ENCODE measurements around the gene CPEB1.
"Not testable (repeated sequence)": the region's sequence is repeated elsewhere in the genome, so short reads cannot be mapped to it uniquely, and the experiment has no call there.

CPEB1 gene

DNA sequence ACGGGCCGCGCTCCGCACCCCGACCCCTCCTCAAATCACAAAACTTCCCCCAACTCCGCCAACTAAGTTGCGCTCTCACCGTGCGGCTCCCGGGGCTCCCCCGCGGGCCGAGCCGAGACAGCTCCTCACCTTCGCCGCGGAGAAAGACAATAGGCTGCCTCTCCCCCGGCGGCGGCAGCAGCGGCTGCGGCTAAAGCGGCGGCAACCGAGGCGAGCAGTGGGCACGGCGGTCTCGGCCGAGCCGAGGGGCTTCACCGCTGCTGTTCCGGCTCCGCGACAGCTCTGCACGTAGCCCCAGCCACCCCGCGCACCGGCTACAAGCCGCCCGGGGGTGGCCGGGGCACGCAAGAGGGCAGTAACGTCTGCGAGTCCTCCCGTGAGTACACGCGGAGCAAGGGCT, 133.6 kb downstream of the CPEB1 start:
- not testable (repeated sequence) for DNase-seq (ENCODE audit: low read depth)

DNA sequence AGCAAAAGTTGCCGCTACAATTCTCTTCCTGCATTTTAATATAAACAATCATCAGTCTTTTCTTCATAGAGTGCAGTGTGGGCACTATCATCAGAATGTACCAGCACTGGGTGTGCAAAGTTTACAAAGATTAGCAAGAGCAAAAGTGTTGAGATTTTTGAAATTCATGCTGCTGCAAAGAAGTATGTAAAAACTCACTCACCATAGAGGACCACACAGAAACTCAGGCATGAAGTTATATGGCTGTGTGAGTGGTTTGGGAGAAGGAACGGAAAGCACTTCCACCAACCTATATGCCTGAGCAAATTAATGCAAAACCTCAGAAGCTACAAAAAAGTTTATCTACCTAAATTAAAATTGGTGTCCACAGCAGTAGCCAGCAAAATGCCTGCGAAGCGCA, 139.5 kb downstream of the CPEB1 start:
- DNase-seq (ENCODE audit: low read depth), result not testable (repeated sequence)

DNA sequence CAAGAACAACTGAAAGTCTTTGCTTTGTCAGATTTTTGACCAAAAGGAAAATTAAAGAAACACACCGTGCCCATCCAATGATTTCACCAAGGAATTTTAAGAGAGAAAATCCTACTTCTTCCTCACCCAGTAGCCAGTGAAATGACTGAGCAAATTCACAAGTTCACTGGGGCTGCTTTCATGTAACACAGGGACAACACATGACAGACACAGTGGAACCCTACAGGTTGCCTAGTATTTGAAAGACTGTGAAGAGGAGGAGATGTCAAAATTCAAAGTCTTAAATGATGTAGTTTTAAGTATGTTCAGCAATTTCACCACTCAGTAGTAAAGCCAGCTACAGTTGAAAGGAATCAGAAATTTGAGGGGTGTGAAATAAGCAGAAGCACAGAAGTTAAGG, 140.1 kb downstream of the CPEB1 start:
- DNase-seq (ENCODE audit: low read depth), result not testable (repeated sequence)

DNA sequence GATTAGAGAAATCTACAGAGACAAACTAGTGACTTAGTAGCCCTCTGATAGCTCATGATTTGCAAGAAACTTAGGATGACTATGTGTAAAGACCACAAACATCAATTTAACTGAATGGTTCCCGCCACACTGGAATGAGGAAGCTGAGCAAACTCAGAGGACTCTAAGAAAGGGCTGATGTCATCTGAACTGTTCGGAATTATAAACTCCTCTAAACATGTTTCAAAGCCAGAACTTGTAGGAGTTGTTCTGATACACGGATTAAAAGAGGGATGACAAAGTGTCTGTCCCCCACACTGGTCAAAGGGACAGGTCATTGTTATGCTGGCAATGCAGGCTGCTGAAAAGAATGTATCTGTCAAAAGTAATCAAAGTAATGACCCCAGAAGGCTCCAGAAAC, 141.3 kb downstream of the CPEB1 start:
- not testable (repeated sequence) for DNase-seq (ENCODE audit: low read depth)

DNA sequence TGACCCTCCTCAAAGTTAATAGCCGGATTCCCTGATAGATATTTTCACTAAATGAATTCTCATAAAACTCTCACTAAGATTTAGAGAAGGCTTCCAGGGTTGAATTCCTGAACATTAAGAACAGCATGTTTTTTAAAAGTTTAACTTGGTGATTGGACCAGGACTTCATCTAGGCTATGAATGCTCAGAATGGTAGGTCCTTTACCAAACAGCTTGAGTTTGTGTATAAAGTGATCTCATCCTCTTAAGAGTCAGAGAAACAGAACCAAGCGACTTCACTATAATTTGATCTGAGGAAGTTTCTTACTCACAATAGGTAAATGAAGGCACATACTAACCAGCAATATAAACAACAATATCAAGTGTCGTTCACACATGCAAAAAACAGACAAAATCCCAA, 143.1 kb downstream of the CPEB1 start:
- DNase-seq (ENCODE audit: low read depth), result not testable (repeated sequence)

DNA sequence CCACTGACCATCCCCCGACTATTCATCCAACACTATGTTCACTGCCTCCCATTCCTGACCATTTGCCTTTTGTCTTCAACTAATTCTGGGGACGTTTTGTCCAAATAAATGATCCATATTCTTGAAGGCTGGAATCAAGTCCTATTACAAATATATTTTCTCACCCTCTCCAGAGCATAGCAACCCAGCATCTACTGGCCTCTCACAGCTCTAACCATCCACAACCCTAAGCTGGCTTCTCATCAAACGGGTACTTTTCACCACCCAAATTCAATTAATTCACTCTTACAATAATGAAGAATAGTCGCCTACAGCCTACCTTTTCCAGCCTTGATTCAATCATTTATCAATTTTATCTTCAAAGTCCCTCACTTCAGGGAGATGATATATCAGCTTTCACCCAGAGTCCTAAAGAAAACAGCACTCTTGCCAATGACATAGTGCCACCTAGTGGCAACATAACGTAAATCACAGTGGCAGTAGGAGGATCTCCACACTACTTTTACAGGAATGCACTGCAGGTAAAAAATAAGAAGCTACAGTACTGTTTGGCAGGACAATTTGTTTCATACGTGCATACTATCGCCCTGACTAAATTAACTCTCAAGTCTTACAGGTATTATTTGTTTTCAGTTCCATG, 144.3 kb downstream of the CPEB1 start:
- not testable (repeated sequence) for DNase-seq (ENCODE audit: low read depth)

DNA sequence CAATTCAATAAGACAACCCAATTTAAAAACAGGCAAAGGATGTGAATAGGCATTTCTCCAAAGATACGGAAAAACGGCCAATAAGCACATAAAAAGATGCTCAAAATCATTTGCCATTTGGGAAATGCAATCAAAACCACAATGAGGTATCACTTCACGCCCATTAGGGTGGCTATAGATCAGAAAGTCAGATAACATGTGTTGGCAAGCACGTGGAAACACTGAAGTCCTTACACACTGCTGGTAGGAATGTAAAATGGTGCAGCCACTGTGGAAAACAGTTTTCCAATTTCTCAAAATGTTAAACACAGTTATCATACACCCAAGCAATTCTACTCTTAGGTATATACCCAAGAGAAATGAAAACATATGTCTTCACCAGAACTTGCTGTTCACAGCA, 146.4 kb downstream of the CPEB1 start:
- not testable (repeated sequence) for DNase-seq (ENCODE audit: low read depth)

DNA sequence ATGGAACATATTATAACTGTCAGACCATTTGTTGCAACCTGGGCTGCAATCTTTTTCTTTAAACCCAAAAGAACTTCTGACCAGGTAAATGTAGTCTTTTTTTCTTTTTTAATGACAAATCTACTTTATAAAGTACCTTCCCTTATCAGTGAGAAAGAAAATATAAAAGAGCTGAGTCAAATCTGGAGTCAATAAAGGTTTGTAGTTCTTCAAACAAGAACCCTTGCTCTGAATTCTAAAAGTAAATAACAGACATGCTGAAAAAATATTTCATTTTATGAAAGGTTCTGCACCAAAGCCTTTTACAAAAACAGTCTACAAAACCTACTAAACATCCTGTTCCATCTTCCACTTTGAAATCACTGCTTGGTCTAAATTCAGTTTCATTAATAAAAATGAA, 149.2 kb downstream of the CPEB1 start:
- not testable (repeated sequence) for DNase-seq (ENCODE audit: low read depth)
